Neural cell (in vitro differentiated cells): ENCODE measurements around the gene C5orf24.

Experiments used
- CTCF ChIP-seq: fragments of 450-650 bp; IDR thresholded peaks from 2 replicates; pipeline ENCODE4 v1.5.1; 2014; ENCODE audit warnings: antibody characterized with exemption, mild to moderate bottlenecking, moderate library complexity; ENCODE audit not compliant: poor library complexity, severe bottlenecking
- EZH2 ChIP-seq: fragments of 200-600, 300-800 bp; shearing (Covaris generic), sonication (generic); IDR thresholded peaks from 2 replicates; pipeline ENCODE4 v1.6.1; 2014; ENCODE audit warnings: antibody characterized with exemption, low read length, borderline replicate concordance, mild to moderate bottlenecking; ENCODE audit not compliant: insufficient read depth, poor library complexity, severe bottlenecking
- POLR2AphosphoS5 ChIP-seq: IDR thresholded peaks from 2 replicates; pipeline ENCODE4 v1.6.1; 2012
- RAD21 ChIP-seq: fragments of 450-650 bp; conservative IDR thresholded peaks from 2 replicates; pipeline ENCODE4 v1.6.1; 2014; ENCODE audit warnings: antibody characterized with exemption, mild to moderate bottlenecking, moderate library complexity
- TF ChIP-seq, protein P1 (sequence below): IDR thresholded peaks from 2 replicates; pipeline ENCODE4 v1.6.1; 2012; ENCODE audit warnings: borderline replicate concordance

DNA sequence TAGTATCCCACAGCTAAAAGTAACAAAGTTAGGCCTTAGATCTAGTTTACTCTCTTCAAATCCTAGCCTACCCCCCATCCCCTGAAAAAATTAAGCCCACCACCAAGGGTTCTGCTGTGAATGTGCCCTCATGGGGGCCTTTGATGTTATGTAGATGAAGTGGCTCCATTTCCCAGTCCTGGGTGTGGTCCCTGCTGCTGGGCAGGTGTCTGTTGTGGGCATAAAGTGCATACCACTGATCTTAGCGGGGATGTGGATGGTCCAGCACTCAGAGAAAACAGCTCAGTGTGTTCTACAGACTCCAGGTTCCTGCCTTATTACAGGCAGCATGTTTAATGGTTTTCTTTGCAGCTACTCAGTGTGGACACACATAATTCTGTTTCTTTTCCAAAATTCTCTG, 61.0 kb downstream of the C5orf24 start:
- TF ChIP-seq CTCF (no peak), POLR2AphosphoS5 (no peak), EZH2 (no peak), RAD21 (no peak)
- TF ChIP-seq, protein P1, sequence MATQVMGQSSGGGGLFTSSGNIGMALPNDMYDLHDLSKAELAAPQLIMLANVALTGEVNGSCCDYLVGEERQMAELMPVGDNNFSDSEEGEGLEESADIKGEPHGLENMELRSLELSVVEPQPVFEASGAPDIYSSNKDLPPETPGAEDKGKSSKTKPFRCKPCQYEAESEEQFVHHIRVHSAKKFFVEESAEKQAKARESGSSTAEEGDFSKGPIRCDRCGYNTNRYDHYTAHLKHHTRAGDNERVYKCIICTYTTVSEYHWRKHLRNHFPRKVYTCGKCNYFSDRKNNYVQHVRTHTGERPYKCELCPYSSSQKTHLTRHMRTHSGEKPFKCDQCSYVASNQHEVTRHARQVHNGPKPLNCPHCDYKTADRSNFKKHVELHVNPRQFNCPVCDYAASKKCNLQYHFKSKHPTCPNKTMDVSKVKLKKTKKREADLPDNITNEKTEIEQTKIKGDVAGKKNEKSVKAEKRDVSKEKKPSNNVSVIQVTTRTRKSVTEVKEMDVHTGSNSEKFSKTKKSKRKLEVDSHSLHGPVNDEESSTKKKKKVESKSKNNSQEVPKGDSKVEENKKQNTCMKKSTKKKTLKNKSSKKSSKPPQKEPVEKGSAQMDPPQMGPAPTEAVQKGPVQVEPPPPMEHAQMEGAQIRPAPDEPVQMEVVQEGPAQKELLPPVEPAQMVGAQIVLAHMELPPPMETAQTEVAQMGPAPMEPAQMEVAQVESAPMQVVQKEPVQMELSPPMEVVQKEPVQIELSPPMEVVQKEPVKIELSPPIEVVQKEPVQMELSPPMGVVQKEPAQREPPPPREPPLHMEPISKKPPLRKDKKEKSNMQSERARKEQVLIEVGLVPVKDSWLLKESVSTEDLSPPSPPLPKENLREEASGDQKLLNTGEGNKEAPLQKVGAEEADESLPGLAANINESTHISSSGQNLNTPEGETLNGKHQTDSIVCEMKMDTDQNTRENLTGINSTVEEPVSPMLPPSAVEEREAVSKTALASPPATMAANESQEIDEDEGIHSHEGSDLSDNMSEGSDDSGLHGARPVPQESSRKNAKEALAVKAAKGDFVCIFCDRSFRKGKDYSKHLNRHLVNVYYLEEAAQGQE: no peak
